Activated naive CD8-positive, alpha-beta T cell treated with anti-CD3 and anti-CD28 coated beads, Interleukin-2, amount 50 U/mL, for 24 hours (primary cell): ENCODE results near the gene CLEC5A.
"Not testable (repeated sequence)": the region's sequence is repeated elsewhere in the genome, so short reads cannot be mapped to it uniquely, and the experiment has no call there.

Experiments
- ATAC-seq: fragments of 150-1000 bp; cut with Tn5 transposase; one replicate; pipeline ENCODE4 v1.10.0; 2021
- DNase-seq: peaks from one replicate; pipeline ENCODE4 v3.0.0; 2021
- H3K27ac Mint-ChIP-seq: one replicate; pipeline ENCODE4 v1.8.0; 2021; ENCODE audit warnings: mild to moderate bottlenecking, mixed read lengths
- H3K27me3 Mint-ChIP-seq: one replicate; pipeline ENCODE4 v1.8.0; 2021; ENCODE audit warnings: mixed read lengths
- H3K36me3 Mint-ChIP-seq: one replicate; pipeline ENCODE4 v1.8.0; 2021; ENCODE audit warnings: low read depth, mixed read lengths
- H3K4me1 Mint-ChIP-seq: one replicate; pipeline ENCODE4 v1.8.0; 2021; ENCODE audit warnings: mixed read lengths
- H3K4me3 Mint-ChIP-seq: one replicate; pipeline ENCODE4 v1.8.0; 2021; ENCODE audit warnings: mild to moderate bottlenecking, moderate library complexity, mixed read lengths
- H3K9me3 Mint-ChIP-seq: one replicate; pipeline ENCODE4 v1.8.0; 2021; ENCODE audit warnings: mixed read lengths

Gene CLEC5A

DNA sequence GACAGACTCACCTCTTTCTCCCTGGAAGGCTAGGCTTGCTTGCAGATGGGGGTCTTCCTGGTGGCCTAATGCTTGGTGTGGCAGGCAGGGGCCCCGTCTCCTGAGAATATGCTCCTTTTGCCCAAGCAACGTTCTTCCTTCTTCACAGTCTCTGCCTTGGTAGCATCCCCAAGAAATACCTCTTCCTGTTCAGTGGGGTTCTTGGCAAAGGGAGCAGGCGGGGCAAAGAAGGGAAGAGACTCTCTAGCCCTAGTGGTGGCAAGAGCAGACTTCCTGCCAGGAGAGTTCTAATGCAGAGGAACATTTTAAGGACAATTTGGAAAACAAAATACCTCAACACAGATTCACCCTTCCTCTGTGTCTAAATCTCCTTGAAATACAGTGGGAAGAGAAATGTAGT is at the start of gene CLEC5A:
CLEC5A (minus strand) TSS at position 179 of the 400 bp plus-strand sequence. CDS start 682 bp downstream, outside the sequence.
- H3K4me1 Mint-ChIP-seq = peaks cover 10% of the 10 kb centered on the region
- no peak within 1 kb of the TSS for H3K27ac Mint-ChIP-seq
- ATAC-seq = no peak
- peaks cover 3% of the 10 kb centered on the region for H3K27me3 Mint-ChIP-seq
- DNase-seq = no peak
- no peak within 1 kb of the TSS for H3K4me3 Mint-ChIP-seq
- H3K9me3 Mint-ChIP-seq = peaks cover 6% of the 10 kb centered on the region
- no peaks in the 10 kb centered on the region for H3K36me3 Mint-ChIP-seq

DNA sequence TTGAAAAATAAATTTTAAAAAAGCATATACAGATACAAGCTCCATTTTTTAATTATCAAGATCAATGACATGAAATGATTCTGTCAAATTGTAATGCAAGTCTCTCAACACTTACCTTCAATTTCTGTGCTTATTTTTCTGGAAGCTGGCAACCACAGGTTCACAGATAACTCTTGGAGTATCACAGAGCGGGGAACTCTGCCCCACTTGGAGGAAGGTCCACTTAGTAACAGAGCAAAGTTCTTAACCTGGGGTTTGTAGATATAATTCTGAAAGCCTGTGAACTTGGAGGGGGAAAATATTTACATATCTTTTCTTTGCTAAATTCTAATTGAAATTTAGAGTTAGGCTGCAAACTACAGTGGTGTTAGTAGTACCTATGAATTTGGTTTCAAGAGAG is 46.6 kb upstream of the CLEC5A start:
- no peak overlapping the region for H3K27ac Mint-ChIP-seq
- no peak for ATAC-seq

DNA sequence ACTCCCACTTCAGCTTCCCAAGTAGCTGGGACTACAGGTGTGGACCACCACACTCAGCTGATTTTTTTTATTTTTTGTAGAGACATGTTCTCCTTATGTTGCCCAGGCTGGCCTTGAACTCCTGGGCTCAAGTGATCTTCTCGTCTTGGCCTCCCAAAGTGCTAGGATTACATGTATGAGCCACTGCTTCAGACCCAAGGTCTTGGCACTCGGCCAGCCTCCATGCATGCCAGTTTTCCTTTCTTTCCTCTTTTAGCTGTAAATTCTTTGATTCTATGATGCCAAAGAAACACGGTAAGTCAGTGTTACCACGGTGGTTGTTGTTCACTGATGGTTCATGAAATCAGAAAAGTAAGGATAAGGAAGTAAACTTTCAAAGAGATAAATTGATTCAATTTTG is 45.9 kb upstream of the CLEC5A start:
- H3K4me3 Mint-ChIP-seq = no peak overlapping the region

More for the DNA sequence above, 46.6 kb upstream of the CLEC5A start:
- no peaks in the 10 kb centered on the region for H3K36me3 Mint-ChIP-seq
- peaks cover 7% of the 10 kb centered on the region for H3K27me3 Mint-ChIP-seq
- peaks cover 8% of the 10 kb centered on the region for H3K9me3 Mint-ChIP-seq
- H3K4me3 Mint-ChIP-seq = no peak overlapping the region
- no peaks in the 10 kb centered on the region for H3K4me1 Mint-ChIP-seq
- no peak for DNase-seq

DNA sequence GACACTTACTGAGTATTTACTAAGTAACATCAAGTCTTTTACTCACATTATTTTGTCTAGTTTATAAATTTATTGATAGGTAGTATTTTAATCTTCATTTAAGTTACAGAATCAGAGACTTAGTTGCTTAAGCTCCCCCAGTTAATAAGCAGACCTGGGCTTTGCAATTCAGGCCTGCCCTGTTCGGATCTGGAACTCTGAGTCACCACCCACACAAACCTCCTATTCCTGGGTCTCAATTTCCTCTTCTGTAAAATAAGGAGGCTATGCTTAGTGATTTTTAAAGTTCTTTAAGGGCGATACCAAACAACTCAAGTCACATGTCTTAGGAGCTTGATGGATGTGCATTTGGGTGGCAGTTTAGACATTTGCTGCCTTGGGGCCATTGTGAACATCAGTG is 45.4 kb upstream of the CLEC5A start:
- H3K36me3 Mint-ChIP-seq = no peaks in the 10 kb centered on the region
- DNase-seq = no peak

More for the DNA sequence above, 45.9 kb upstream of the CLEC5A start:
- H3K27me3 Mint-ChIP-seq = peaks cover 5% of the 10 kb centered on the region
- H3K4me1 Mint-ChIP-seq = no peaks in the 10 kb centered on the region
- peaks cover 7% of the 10 kb centered on the region for H3K9me3 Mint-ChIP-seq
- DNase-seq = no peak
- ATAC-seq = no peak
- no peak overlapping the region for H3K27ac Mint-ChIP-seq
- H3K36me3 Mint-ChIP-seq = no peaks in the 10 kb centered on the region

DNA sequence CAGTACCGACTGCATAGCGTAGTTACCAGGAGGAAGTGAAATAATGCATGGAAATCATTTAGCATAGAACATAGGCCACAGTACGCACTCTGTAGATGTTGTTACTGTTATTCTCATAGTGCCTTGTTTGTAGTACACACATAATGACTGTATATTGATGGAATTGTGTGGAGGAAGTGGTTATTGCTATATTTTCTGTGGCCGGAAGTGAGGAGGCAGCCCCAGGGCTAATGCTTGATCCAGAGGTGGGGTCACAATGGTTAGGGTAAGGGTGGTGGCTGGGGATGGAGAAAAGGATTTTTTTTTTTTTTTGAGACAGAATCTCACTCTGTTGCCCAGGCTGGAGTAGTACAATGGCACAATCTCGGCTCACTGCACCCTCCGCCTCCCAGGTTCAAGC is 44.4 kb upstream of the CLEC5A start:
- Mint-ChIP-seq H3K27ac (no peak overlapping the region), H3K4me1 (no peaks in the 10 kb centered on the region), H3K27me3 (no peaks in the 10 kb centered on the region), H3K4me3 (no peak overlapping the region), H3K36me3 (no peaks in the 10 kb centered on the region), H3K9me3 (peaks cover 7% of the 10 kb centered on the region)
- DNase-seq = no peak
- ATAC-seq = no peak

More for the DNA sequence above, 45.4 kb upstream of the CLEC5A start:
- peaks cover 5% of the 10 kb centered on the region for H3K27me3 Mint-ChIP-seq
- H3K4me3 Mint-ChIP-seq = no peak overlapping the region
- peaks cover 7% of the 10 kb centered on the region for H3K9me3 Mint-ChIP-seq
- no peaks in the 10 kb centered on the region for H3K4me1 Mint-ChIP-seq
- no peak for ATAC-seq
- H3K27ac Mint-ChIP-seq = no peak overlapping the region

DNA sequence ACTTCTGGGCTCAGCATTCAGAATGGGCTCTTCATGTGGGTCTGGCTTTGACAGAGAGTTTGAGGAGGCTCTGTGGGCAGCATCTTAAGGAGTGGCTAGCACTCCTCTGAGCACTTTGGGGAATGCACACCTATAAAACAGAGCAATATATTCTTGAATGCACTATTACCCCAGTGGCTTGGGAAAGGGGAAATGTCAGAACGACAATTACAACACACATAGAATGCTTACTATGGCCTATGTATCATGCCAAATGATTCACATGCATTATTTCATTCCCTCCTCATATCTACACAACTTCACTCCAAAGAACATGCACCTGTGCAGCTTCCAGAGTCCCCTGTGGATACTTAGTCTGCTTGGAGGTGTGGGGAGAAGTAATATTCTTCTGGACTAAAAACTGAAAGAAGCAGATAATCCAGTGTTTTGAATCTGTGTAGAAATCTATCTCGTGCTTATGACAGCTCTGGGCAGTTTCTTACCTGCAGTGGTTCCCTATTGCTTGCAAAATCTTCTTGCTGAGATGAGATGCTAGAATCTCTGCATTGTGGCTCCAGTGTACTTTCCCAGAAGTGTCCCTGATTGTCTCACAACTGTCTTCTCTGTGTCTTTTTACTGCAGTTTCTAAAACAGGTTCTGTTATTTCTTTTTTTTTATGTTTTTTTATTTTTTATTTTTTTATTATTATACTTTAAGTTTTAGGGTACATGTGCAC is 43.4 kb upstream of the CLEC5A start:
- H3K27me3 Mint-ChIP-seq = no peaks in the 10 kb centered on the region
- no peaks in the 10 kb centered on the region for H3K4me1 Mint-ChIP-seq
- DNase-seq (no peak), ATAC-seq (no peak)
- no peaks in the 10 kb centered on the region for H3K9me3 Mint-ChIP-seq
- no peak overlapping the region for H3K4me3 Mint-ChIP-seq
- no peak overlapping the region for H3K27ac Mint-ChIP-seq
- no peaks in the 10 kb centered on the region for H3K36me3 Mint-ChIP-seq

DNA sequence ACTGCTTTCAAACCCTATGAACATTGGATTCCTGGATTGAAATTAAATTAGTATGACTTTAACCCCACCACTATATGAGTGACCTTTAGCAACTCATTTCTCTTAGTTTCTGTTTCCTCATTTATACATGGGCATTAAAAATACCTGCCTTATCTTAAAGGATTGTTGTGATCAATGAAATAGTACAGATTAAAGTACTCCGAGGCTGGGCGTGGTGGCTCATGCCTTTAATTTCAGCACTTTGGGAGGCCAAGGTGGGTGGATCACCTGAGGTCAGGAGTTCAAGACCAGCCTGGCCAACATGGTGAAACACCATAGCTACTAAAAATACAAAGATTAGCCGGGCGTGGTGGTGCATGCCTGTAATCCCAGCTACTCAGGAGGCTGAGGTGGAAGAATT is 41.0 kb upstream of the CLEC5A start:
- H3K36me3 Mint-ChIP-seq, ATAC-seq, DNase-seq, H3K4me1 Mint-ChIP-seq, H3K9me3 Mint-ChIP-seq, H3K27me3 Mint-ChIP-seq, H3K4me3 Mint-ChIP-seq, H3K27ac Mint-ChIP-seq: not testable (repeated sequence)

DNA sequence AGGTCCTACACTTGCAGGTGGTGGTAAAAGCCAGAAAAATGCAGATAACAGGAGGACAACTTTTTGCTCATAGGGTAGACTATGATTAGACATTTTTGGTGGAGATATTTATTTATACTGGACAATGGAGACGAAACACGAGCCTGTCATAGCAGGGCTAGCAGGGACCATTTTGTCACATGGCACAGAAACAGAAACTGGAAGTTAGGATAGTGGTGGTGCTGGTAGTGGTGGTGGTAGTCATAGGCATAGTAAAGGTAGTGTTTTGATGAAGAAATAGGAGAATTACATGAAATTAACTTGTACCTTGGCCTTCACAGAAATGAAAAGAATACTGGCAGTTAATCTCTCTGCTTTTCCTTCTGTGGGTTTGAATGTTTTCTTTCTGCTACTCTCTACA is 40.1 kb upstream of the CLEC5A start:
- Mint-ChIP-seq H3K4me3 (no peak overlapping the region), H3K4me1 (no peaks in the 10 kb centered on the region), H3K36me3 (no peaks in the 10 kb centered on the region), H3K27ac (no peak overlapping the region), H3K9me3 (no peaks in the 10 kb centered on the region), H3K27me3 (no peaks in the 10 kb centered on the region)
- ATAC-seq (no peak), DNase-seq (no peak)

DNA sequence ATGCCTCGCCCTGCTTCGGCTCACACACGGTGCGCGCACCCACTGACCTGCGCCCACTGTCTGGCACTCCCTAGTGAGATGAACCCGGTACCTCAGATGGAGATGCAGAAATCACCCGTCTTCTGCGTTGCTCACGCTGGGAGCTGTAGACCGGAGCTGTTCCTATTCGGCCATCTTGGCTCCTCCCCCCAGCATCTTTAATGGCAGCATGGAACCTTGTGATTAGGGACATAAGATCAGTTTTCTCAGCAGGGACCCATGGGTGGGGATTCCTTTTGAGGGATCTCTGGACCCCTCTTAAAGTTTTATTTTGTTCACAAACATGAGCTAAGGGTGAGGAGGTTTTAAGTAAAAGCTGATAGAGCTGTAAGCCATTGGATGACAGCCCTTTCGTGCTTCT is 39.2 kb upstream of the CLEC5A start:
- H3K4me3 Mint-ChIP-seq, H3K36me3 Mint-ChIP-seq, H3K27ac Mint-ChIP-seq, H3K9me3 Mint-ChIP-seq, H3K4me1 Mint-ChIP-seq, ATAC-seq, H3K27me3 Mint-ChIP-seq, DNase-seq: not testable (repeated sequence)

DNA sequence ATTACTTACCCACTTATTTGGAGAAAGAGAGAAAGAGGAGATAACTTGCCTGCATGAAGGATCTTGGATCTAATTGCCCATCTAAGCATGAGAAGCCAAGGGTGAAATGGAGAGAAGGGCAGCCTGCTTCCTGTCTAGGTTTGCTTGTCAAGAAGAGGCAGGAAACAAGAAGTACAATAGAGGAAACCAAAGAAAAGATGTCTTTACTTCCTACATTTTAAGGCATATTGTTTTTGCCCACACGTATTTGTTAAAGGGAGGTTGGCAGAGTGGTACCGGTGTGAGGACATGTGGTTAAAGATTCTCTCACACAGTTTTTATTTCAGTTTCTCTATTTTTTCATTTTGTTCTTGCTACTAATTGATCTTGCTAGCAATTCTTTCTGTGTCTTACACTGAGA is 32.8 kb upstream of the CLEC5A start:
- no peak overlapping the region for H3K27ac Mint-ChIP-seq
- H3K4me1 Mint-ChIP-seq = peaks cover 19% of the 10 kb centered on the region
- no peak overlapping the region for H3K4me3 Mint-ChIP-seq
- no peak for DNase-seq
- no peaks in the 10 kb centered on the region for H3K27me3 Mint-ChIP-seq
- ATAC-seq = no peak
- H3K36me3 Mint-ChIP-seq = no peaks in the 10 kb centered on the region
- peaks cover 5% of the 10 kb centered on the region for H3K9me3 Mint-ChIP-seq

DNA sequence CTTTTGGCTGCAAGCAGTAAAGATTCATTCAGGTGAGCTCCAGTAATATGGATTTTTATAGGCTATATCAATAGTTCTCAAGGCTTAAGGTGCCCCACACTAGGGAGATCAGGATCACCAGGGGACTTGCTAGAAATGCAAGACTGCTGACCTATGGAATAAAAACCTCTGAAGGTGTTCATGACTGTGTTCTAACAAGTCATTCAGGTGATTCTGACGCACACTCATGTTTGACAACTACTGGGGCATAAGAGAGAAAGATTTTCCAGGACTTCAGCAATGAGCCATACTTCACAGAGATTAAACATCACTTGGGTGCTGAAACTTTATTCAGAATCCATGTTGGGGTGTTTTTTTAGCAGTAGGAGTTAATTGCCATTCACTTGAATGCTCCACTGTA is 31.6 kb upstream of the CLEC5A start:
- no peaks in the 10 kb centered on the region for H3K36me3 Mint-ChIP-seq
- peaks cover 19% of the 10 kb centered on the region for H3K4me1 Mint-ChIP-seq
- H3K9me3 Mint-ChIP-seq = peaks cover 5% of the 10 kb centered on the region
- DNase-seq = no peak
- H3K27ac Mint-ChIP-seq = no peak overlapping the region
- no peaks in the 10 kb centered on the region for H3K27me3 Mint-ChIP-seq
- no peak for ATAC-seq
- no peak overlapping the region for H3K4me3 Mint-ChIP-seq

DNA sequence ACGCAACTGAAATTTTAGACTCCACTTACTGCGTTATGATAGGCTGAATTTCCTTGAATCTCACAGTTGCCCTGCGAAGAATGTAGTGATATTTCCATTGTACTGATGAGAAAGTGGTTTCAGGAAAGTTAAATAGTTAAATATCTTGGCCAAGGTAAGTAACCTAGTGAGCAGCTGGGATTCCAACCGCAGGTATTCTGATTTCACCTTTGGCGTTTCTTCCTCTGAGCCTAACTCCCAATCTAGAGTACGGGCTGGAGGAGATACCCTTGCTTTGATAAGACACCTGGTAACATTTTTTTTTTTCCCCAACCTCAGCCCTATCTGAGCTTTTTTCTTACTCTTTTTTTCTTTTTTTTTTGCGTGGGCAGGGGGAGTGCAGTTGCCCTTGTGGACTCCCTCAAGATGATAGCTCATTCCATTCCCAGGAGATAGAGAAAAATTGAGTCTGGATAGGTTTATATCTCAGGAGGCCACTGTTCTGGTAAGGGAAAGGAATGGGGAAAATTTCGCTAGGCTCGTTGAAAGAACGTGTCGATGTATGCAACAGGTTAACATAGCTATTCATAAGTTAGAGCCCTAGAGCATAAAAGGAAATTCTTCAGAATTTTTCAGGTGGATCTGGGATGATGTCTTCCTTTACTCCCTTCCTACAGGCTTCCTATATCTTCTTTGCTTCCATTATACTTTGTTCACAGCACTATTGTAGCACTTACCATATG is 29.9 kb upstream of the CLEC5A start:
- H3K27ac Mint-ChIP-seq = no peak overlapping the region
- peak overlapping the region; percentile 67 for H3K4me3 Mint-ChIP-seq
- ATAC-seq (no peak), DNase-seq (no peak)
- no peaks in the 10 kb centered on the region for H3K27me3 Mint-ChIP-seq
- H3K36me3 Mint-ChIP-seq = no peaks in the 10 kb centered on the region
- H3K4me1 Mint-ChIP-seq = peaks cover 19% of the 10 kb centered on the region
- peaks cover 5% of the 10 kb centered on the region for H3K9me3 Mint-ChIP-seq

DNA sequence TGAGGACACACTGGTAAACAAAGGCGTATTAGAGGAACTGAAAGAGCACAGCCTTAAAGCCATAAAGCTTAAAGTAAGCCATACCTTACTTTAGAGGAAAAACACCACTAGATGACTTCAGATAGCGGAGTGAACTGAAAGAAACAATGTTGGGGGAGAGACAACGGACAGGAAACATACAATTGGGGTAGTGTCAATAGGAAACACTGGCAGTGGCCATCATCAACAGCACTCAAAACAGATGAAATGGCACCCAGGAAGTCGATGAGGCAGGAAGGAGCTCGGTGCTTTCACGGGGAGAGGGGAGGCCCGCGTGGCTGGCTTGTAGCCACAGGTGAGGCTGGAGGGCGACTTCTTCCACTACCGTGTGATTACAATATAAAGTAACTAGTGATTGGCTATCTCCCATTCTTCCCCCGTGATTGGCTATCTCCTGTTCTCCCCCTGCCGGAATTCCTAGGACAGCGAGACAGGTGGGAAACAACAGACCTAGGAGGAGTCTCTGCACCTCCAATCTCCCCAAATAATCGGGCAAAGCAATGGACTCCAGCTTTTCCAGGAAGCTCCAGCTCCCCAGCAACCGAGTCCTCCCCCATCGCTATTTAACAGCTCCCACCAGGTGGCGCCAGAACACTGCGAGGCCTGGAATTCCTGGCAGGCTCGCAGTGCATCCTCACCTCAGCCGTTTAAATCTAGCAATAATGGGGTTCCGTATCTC is 29.2 kb upstream of the CLEC5A start:
- no peaks in the 10 kb centered on the region for H3K27me3 Mint-ChIP-seq

DNA sequence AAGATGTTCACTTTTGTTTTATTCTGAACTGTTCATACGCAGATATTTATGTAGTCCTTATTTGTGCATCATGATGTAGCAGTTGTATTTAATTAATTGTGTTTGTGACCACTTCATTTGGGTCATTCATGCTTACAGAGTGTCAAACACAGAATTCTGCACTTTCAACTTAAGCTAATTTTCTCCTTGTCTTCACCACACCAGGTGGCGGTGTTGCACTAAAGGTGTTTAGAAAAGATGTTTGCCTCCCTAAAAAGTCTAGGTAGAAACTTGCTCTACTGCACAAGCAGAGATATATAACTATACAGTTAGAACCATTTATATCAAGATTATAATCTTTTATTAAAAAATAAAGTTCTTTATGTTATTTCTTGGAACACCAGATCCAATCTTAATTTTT is 28.1 kb upstream of the CLEC5A start:
- no peaks in the 10 kb centered on the region for H3K27me3 Mint-ChIP-seq
- no peak for ATAC-seq
- H3K4me3 Mint-ChIP-seq = no peak overlapping the region
- peaks cover 18% of the 10 kb centered on the region for H3K4me1 Mint-ChIP-seq
- H3K36me3 Mint-ChIP-seq = no peaks in the 10 kb centered on the region
- no peak for DNase-seq
- peaks cover 5% of the 10 kb centered on the region for H3K9me3 Mint-ChIP-seq
- no peak overlapping the region for H3K27ac Mint-ChIP-seq

More for the DNA sequence above, 29.2 kb upstream of the CLEC5A start:
- no peaks in the 10 kb centered on the region for H3K36me3 Mint-ChIP-seq
- ATAC-seq = peak; percentile 76
- DNase-seq = peak; percentile 82
- peak overlapping the region; percentile 67 for H3K4me3 Mint-ChIP-seq
- peaks cover 19% of the 10 kb centered on the region for H3K4me1 Mint-ChIP-seq
- peaks cover 5% of the 10 kb centered on the region for H3K9me3 Mint-ChIP-seq
- H3K27ac Mint-ChIP-seq = peak overlapping the region; percentile 1

DNA sequence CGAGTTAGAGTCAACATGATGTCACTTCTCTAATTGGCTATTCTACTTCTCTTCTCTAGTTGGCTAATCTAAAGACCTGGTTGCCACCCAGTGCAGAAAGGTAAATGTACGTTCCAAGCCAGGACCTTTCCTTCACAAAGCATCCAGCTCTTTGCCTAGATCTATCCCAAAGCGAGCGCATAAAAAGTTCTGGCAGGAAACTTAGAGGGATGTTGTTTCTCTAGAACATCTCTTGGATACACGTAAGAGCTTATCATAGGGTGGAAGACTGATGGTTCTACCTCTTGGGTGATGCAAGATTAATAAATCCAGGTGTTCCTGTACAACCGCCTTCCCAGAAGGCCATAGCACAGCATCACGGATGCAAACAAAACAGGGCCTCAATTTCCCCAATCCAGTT is 26.9 kb upstream of the CLEC5A start, which contains the start of gene TAS2R38:
TAS2R38 (minus strand) TSS at position 101 of the 400 bp plus-strand sequence; CDS start at position 17, 84 bp downstream.
- ATAC-seq (no peak), DNase-seq (no peak)
- H3K27me3 Mint-ChIP-seq = no peaks in the 10 kb centered on the region
- H3K4me3 Mint-ChIP-seq = no peak within 1 kb of the TSS
- no peak within 1 kb of the TSS for H3K27ac Mint-ChIP-seq
- H3K9me3 Mint-ChIP-seq = no peaks in the 10 kb centered on the region
- no peaks in the 10 kb centered on the region for H3K36me3 Mint-ChIP-seq
- peaks cover 11% of the 10 kb centered on the region for H3K4me1 Mint-ChIP-seq
